GM23338 (cell line): ENCODE results near the gene ITLN1. TPM values are rescaled to one million over a fixed set of nuclear protein-coding genes. Genes with fewer than 3 reads are reported as not detected.

Source experiments
- ATAC-seq: fragments of 200-7000 bp; cut with Tn5 transposase; 3 replicates; pipeline ENCODE4 v1.9.1; 2020
- DNase-seq: peaks from one replicate; pipeline ENCODE4 v3.0.0-alpha.2; 2015; ENCODE audit warnings: low spot score
- H2AFZ ChIP-seq: fragments of 200-600 bp; sonication (generic); 2 replicates; pipeline ENCODE4 v1.8.0; 2016; ENCODE audit warnings: antibody characterized with exemption, mild to moderate bottlenecking, moderate library complexity
- H3F3A ChIP-seq: fragments of 200-600 bp; sonication (generic); replicated peaks from 2 replicates; pipeline ENCODE4 v1.8.0; 2017; ENCODE audit warnings: antibody characterized with exemption, mixed run types, low read depth
- H3K27ac ChIP-seq: fragments of 200-600 bp; sonication (generic); 2 replicates; pipeline ENCODE4 v1.6.1; 2016; ENCODE audit warnings: low read depth
- H3K27me3 ChIP-seq: fragments of 200-600 bp; sonication (generic); 2 replicates; pipeline ENCODE4 v1.8.0; 2016; ENCODE audit warnings: mild to moderate bottlenecking, mixed run types, moderate library complexity; ENCODE audit not compliant: insufficient read depth
- H3K36me3 ChIP-seq: fragments of 200-600 bp; sonication (generic); 2 replicates; pipeline ENCODE4 v1.8.0; 2016; ENCODE audit warnings: mild to moderate bottlenecking; ENCODE audit not compliant: insufficient read depth
- H3K4me1 ChIP-seq: fragments of 200-600 bp; sonication (generic); 2 replicates; pipeline ENCODE4 v1.8.0; 2016; ENCODE audit warnings: mild to moderate bottlenecking, moderate library complexity; ENCODE audit not compliant: insufficient read depth
- H3K4me2 ChIP-seq: fragments of 200-600 bp; sonication (generic); 2 replicates; pipeline ENCODE4 v1.7.1; 2017; ENCODE audit warnings: mixed run types
- H3K4me3 ChIP-seq: fragments of 200-600 bp; sonication (generic); 2 replicates; pipeline ENCODE4 v1.6.1; 2016; ENCODE audit warnings: mixed run types
- H3K79me2 ChIP-seq: fragments of 200-600 bp; sonication (generic); replicated peaks from 2 replicates; pipeline ENCODE4 v1.8.0; 2017; ENCODE audit warnings: mild to moderate bottlenecking; ENCODE audit not compliant: insufficient read depth
- H3K9me2 ChIP-seq: fragments of 200-600 bp; sonication (generic); 2 replicates; pipeline ENCODE4 v1.8.0; 2017; ENCODE audit not compliant: insufficient read depth
- H4K20me1 ChIP-seq: fragments of 200-600 bp; sonication (generic); replicated peaks from 2 replicates; pipeline ENCODE4 v1.8.0; 2017; ENCODE audit warnings: mild to moderate bottlenecking; ENCODE audit not compliant: insufficient read depth
- H3K27ac Mint-ChIP-seq: 2 replicates; pipeline ENCODE4 v1.8.0; 2020; ENCODE audit warnings: inconsistent platforms, mild to moderate bottlenecking, moderate library complexity, mixed read lengths
- H3K27me3 Mint-ChIP-seq: 3 replicates; pipeline ENCODE4 v1.8.0; 2022; ENCODE audit warnings: low read depth, mild to moderate bottlenecking, moderate library complexity, mixed read lengths, inconsistent platforms; ENCODE audit not compliant: insufficient read depth, poor library complexity
- H3K36me3 Mint-ChIP-seq: 3 replicates; pipeline ENCODE4 v1.8.0; 2021; ENCODE audit warnings: low read depth, mild to moderate bottlenecking, inconsistent platforms, moderate library complexity, mixed read lengths
- H3K4me1 Mint-ChIP-seq: 3 replicates; pipeline ENCODE4 v1.8.0; 2020; ENCODE audit warnings: mild to moderate bottlenecking, inconsistent platforms, mixed read lengths
- H3K4me3 Mint-ChIP-seq: 3 replicates; pipeline ENCODE4 v1.8.0; 2021; ENCODE audit warnings: moderate library complexity, mild to moderate bottlenecking, inconsistent platforms, mixed read lengths
- H3K9me3 Mint-ChIP-seq: 3 replicates; pipeline ENCODE4 v1.8.0; 2020; ENCODE audit warnings: moderate library complexity, mild to moderate bottlenecking, inconsistent platforms, mixed read lengths
- CREB1 ChIP-seq: fragments of 250-450 bp; sonication (Bioruptor Pico); IDR thresholded peaks from 2 replicates; pipeline ENCODE4 v1.5.0; 2020; ENCODE audit warnings: low read depth, mild to moderate bottlenecking, moderate library complexity
- EZH2 ChIP-seq: fragments of 200-600 bp; sonication (generic); IDR thresholded peaks from one replicate; pipeline ENCODE4 v1.8.0; 2017; ENCODE audit warnings: antibody characterized with exemption, mild to moderate bottlenecking, low read depth; ENCODE audit not compliant: unreplicated experiment
- EZH2phosphoT487 ChIP-seq: fragments of 200-600 bp; sonication (generic); IDR thresholded peaks from one replicate; pipeline ENCODE4 v1.8.1; 2018; ENCODE audit warnings: antibody characterized with exemption; ENCODE audit not compliant: unreplicated experiment
- JUNB ChIP-seq: IDR thresholded peaks from one replicate; pipeline ENCODE4 v1.6.1; 2016; ENCODE audit warnings: antibody characterized with exemption; ENCODE audit not compliant: unreplicated experiment
- NANOG ChIP-seq: IDR thresholded peaks from 2 replicates; pipeline ENCODE4 v1.6.1; 2016; ENCODE audit warnings: antibody characterized with exemption, borderline replicate concordance
- STAT1 ChIP-seq: IDR thresholded peaks from one replicate; pipeline ENCODE4 v1.6.1; 2016; ENCODE audit warnings: antibody characterized with exemption; ENCODE audit not compliant: unreplicated experiment
- ZNF114 ChIP-seq: fragments of 250-450 bp; sonication (Bioruptor Pico); IDR thresholded peaks from 2 replicates; pipeline ENCODE4 v1.5.0; 2020; ENCODE audit warnings: mild to moderate bottlenecking, moderate library complexity
- ZNF331 ChIP-seq: fragments of 250-450 bp; sonication (Bioruptor Pico); IDR thresholded peaks from 2 replicates; pipeline ENCODE4 v1.5.0; 2020; ENCODE audit warnings: low read depth, mild to moderate bottlenecking, moderate library complexity
- polyA plus RNA-seq: library from polyadenylated mRNA; unstranded; fragments of >200 nt; fragmentation: Nextera tagmentation; extraction: Ambion mirVana; gene quantifications from 2 replicates; pipeline ENCODE4 v1.2.1, GENCODE V29; 2016
- total RNA-seq: library from RNA; depleted of rRNA; stranded (reverse); fragments of >200 nt; shearing (Covaris generic); gene quantifications from 2 replicates; pipeline ENCODE4 v1.2.3, GENCODE V29; 2014
- TF ChIP-seq, protein P1 (sequence below), 2 experiments: fragments of 200-600 bp in 1 of 2; sonication (generic) in 1 of 2; conservative IDR thresholded peaks; 2 replicates each; pipeline versions ENCODE4 v1.5.1 to v1.6.1; 2016 to 2017; ENCODE audit warnings: antibody characterized with exemption in 2 of 2, low read depth in 2 of 2, mild to moderate bottlenecking in 2 of 2, moderate library complexity in 1 of 2
- TF ChIP-seq, protein P2 (sequence below): IDR thresholded peaks from 2 replicates; pipeline ENCODE4 v1.6.1; 2016; ENCODE audit warnings: antibody characterized with exemption
- TF ChIP-seq, protein P3 (sequence below): fragments of 250-450 bp; sonication (Bioruptor Pico); IDR thresholded peaks from 2 replicates; pipeline ENCODE4 v1.5.0; 2020; ENCODE audit warnings: mild to moderate bottlenecking, moderate library complexity

The ITLN1 gene
- total and polyA plus RNA-seq, 2 experiments from 2014 or later = not detected

DNA sequence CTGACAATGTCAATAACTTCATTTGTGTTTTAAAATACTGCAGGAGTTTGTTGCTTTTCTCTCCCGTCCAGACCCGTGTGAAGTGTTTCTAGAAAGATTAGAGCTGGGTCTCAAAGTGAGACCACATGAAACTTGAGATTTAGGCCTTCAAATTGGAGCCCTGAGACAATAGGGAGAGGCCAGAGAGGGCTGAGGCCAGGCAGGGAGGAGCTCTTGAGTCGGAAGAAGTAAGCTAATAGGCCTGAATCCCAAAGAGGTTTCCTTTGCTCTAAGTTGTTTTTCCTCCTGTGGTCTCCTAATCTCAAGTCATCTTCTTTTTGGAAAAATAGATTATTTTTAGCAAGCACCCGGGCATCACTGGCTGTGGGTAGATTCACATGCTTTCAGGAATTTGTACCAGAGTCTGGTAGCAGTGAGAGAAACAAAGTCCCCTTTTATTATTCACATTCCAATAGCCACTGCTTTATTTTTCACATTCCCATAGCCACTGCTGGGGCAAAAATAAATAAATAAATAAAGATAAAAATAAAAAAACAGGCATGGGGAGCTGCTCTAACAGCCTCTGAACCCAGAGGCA is 47.9 kb downstream of the ITLN1 start (continued):
- TF ChIP-seq, protein P1, sequence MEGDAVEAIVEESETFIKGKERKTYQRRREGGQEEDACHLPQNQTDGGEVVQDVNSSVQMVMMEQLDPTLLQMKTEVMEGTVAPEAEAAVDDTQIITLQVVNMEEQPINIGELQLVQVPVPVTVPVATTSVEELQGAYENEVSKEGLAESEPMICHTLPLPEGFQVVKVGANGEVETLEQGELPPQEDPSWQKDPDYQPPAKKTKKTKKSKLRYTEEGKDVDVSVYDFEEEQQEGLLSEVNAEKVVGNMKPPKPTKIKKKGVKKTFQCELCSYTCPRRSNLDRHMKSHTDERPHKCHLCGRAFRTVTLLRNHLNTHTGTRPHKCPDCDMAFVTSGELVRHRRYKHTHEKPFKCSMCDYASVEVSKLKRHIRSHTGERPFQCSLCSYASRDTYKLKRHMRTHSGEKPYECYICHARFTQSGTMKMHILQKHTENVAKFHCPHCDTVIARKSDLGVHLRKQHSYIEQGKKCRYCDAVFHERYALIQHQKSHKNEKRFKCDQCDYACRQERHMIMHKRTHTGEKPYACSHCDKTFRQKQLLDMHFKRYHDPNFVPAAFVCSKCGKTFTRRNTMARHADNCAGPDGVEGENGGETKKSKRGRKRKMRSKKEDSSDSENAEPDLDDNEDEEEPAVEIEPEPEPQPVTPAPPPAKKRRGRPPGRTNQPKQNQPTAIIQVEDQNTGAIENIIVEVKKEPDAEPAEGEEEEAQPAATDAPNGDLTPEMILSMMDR (conservative IDR thresholded peaks at IDR 0.05; ENCODE audit: low read depth in 2 of 2) = no peak
- no peak for TF ChIP-seq EZH2phosphoT487
- TF ChIP-seq, protein P2, sequence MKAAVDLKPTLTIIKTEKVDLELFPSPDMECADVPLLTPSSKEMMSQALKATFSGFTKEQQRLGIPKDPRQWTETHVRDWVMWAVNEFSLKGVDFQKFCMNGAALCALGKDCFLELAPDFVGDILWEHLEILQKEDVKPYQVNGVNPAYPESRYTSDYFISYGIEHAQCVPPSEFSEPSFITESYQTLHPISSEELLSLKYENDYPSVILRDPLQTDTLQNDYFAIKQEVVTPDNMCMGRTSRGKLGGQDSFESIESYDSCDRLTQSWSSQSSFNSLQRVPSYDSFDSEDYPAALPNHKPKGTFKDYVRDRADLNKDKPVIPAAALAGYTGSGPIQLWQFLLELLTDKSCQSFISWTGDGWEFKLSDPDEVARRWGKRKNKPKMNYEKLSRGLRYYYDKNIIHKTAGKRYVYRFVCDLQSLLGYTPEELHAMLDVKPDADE = no peak

DNA sequence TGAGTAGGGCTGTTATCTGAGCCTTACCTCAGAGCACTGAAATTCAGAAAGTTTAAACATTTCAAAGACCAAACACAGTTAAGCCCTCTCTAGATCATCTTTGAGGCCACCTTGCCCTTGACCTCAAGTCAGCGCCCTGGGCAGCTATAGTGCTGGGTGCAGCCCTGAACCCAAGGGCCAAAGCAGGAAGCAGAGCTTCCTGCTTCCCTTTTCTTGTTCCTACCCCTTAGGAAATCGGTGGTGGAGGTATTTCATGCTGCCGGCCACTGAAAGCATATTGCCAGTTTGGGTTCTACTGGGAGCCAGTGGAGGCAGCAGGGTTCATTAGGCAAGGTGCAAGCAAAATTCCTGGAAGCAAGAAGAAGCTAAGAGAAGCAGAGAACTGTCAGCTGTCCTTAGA is 48.4 kb downstream of the ITLN1 start:
- H2AFZ ChIP-seq = peak overlapping the region; percentile 94
- Mint-ChIP-seq H3K4me3 (no peak overlapping the region), H3K27ac (no peak overlapping the region)
- TF ChIP-seq, protein P3, sequence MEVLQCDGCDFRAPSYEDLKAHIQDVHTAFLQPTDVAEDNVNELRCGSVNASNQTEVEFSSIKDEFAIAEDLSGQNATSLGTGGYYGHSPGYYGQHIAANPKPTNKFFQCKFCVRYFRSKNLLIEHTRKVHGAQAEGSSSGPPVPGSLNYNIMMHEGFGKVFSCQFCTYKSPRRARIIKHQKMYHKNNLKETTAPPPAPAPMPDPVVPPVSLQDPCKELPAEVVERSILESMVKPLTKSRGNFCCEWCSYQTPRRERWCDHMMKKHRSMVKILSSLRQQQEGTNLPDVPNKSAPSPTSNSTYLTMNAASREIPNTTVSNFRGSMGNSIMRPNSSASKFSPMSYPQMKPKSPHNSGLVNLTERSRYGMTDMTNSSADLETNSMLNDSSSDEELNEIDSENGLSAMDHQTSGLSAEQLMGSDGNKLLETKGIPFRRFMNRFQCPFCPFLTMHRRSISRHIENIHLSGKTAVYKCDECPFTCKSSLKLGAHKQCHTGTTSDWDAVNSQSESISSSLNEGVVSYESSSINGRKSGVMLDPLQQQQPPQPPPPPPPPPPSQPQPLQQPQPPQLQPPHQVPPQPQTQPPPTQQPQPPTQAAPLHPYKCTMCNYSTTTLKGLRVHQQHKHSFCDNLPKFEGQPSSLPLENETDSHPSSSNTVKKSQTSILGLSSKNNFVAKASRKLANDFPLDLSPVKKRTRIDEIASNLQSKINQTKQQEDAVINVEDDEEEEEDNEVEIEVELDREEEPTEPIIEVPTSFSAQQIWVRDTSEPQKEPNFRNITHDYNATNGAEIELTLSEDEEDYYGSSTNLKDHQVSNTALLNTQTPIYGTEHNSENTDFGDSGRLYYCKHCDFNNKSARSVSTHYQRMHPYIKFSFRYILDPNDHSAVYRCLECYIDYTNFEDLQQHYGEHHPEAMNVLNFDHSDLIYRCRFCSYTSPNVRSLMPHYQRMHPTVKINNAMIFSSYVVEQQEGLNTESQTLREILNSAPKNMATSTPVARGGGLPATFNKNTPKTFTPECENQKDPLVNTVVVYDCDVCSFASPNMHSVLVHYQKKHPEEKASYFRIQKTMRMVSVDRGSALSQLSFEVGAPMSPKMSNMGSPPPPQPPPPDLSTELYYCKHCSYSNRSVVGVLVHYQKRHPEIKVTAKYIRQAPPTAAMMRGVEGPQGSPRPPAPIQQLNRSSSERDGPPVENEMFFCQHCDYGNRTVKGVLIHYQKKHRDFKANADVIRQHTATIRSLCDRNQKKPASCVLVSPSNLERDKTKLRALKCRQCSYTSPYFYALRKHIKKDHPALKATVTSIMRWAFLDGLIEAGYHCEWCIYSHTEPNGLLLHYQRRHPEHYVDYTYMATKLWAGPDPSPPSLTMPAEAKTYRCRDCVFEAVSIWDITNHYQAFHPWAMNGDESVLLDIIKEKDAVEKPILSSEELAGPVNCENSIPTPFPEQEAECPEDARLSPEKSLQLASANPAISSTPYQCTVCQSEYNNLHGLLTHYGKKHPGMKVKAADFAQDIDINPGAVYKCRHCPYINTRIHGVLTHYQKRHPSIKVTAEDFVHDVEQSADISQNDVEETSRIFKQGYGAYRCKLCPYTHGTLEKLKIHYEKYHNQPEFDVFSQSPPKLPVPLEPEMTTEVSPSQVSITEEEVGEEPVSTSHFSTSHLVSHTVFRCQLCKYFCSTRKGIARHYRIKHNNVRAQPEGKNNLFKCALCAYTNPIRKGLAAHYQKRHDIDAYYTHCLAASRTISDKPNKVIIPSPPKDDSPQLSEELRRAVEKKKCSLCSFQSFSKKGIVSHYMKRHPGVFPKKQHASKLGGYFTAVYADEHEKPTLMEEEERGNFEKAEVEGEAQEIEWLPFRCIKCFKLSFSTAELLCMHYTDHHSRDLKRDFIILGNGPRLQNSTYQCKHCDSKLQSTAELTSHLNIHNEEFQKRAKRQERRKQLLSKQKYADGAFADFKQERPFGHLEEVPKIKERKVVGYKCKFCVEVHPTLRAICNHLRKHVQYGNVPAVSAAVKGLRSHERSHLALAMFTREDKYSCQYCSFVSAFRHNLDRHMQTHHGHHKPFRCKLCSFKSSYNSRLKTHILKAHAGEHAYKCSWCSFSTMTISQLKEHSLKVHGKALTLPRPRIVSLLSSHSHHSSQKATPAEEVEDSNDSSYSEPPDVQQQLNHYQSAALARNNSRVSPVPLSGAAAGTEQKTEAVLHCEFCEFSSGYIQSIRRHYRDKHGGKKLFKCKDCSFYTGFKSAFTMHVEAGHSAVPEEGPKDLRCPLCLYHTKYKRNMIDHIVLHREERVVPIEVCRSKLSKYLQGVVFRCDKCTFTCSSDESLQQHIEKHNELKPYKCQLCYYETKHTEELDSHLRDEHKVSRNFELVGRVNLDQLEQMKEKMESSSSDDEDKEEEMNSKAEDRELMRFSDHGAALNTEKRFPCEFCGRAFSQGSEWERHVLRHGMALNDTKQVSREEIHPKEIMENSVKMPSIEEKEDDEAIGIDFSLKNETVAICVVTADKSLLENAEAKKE (CRISPR knock-in tag) = no peak
- TF ChIP-seq NANOG (no peak), ZNF331 (CRISPR knock-in tag) (no peak), STAT1 (no peak), EZH2phosphoT487 (no peak), ZNF114 (CRISPR knock-in tag) (no peak), JUNB (no peak), EZH2 (no peak), CREB1 (CRISPR knock-in tag) (no peak)
- TF ChIP-seq, protein P1 (conservative IDR thresholded peaks at IDR 0.05; ENCODE audit: low read depth in 2 of 2) = no peak
- TF ChIP-seq, protein P2 = no peak

More for the DNA sequence above, 48.4 kb downstream of the ITLN1 start:
- no peaks in the 10 kb centered on the region for H3K27me3 ChIP-seq
- no peak for ATAC-seq
- no peaks in the 10 kb centered on the region for H3K9me2 ChIP-seq
- H3K4me3 ChIP-seq = no peak overlapping the region
- no peaks in the 10 kb centered on the region for H3K79me2 ChIP-seq
- H3K4me2 ChIP-seq = no peak overlapping the region
- DNase-seq = no peak
- peaks cover 11% of the 10 kb centered on the region for H3K4me1 ChIP-seq
- H3K27ac ChIP-seq = no peak overlapping the region
- peaks cover 4% of the 10 kb centered on the region for H3K27me3 Mint-ChIP-seq
- no peaks in the 10 kb centered on the region for H3K36me3 ChIP-seq
- no peaks in the 10 kb centered on the region for H4K20me1 ChIP-seq
- no peaks in the 10 kb centered on the region for H3F3A ChIP-seq
- H3K36me3 Mint-ChIP-seq = no peaks in the 10 kb centered on the region
- no peaks in the 10 kb centered on the region for H3K9me3 Mint-ChIP-seq
- H3K4me1 Mint-ChIP-seq = peaks cover 15% of the 10 kb centered on the region
